Skeletal muscle satellite cell (primary cell): ENCODE data around the gene ABCC9.
A peak's percentile ranks its signal among the peaks of the same experiment; 100 is the strongest.
"Not testable (repeated sequence)": the region's sequence is repeated elsewhere in the genome, so short reads cannot be mapped to it uniquely, and the experiment has no call there.

ENCODE experiments used
- H3K27me3 ChIP-seq: 2 replicates; pipeline ENCODE4 v1.7.0; 2013; ENCODE audit warnings: low read length; ENCODE audit not compliant: control insufficient read depth, insufficient read depth
- H3K36me3 ChIP-seq: 2 replicates; pipeline ENCODE4 v1.7.0; 2013; ENCODE audit warnings: mild to moderate bottlenecking, control low read depth, low read length; ENCODE audit not compliant: insufficient read depth
- H3K4me1 ChIP-seq: 2 replicates; pipeline ENCODE4 v1.7.0; 2013; ENCODE audit warnings: low read length; ENCODE audit not compliant: control insufficient read depth, insufficient read depth
- H3K4me2 ChIP-seq: 2 replicates; pipeline ENCODE4 v1.7.0; 2013; ENCODE audit warnings: mild to moderate bottlenecking, low read length
- H3K4me3 ChIP-seq: 2 replicates; pipeline ENCODE4 v1.7.0; 2013; ENCODE audit warnings: low read length
- H3K9ac ChIP-seq: 2 replicates; pipeline ENCODE4 v1.7.0; 2013; ENCODE audit warnings: mild to moderate bottlenecking, low read depth, low read length, moderate library complexity
- H3K9me3 ChIP-seq: replicated peaks from 2 replicates; pipeline ENCODE4 v1.7.0; 2013; ENCODE audit warnings: mild to moderate bottlenecking, control low read depth, low read length

The ABCC9 gene

DNA sequence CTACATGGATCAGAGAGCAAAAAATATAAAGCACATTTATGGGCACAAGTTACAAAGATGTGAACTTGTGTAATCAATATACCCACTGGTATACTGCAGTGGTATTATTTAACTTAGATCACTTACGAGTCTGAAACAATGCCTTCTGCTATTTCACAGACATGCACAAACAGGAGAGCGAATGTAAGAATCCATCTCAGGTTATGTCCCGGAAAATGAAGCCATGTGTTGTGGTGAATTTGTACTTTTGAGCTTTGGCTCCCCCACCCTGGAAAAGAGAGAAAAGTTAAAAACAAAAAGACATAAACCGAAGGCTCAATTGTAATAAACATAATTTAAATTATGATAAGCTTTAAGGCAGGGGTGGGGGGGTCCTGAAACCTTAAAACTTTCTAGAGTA is 7.6 kb downstream of the ABCC9 start:
- H3K4me2 ChIP-seq = peak overlapping the region; percentile 51
- H3K27me3 ChIP-seq = no peaks in the 10 kb centered on the region
- no peak overlapping the region for H3K4me3 ChIP-seq
- peaks cover 5% of the 10 kb centered on the region for H3K36me3 ChIP-seq
- H3K9me3 ChIP-seq = no peaks in the 10 kb centered on the region
- H3K9ac ChIP-seq = peak overlapping the region; percentile 51
- peaks cover 19% of the 10 kb centered on the region for H3K4me1 ChIP-seq

DNA sequence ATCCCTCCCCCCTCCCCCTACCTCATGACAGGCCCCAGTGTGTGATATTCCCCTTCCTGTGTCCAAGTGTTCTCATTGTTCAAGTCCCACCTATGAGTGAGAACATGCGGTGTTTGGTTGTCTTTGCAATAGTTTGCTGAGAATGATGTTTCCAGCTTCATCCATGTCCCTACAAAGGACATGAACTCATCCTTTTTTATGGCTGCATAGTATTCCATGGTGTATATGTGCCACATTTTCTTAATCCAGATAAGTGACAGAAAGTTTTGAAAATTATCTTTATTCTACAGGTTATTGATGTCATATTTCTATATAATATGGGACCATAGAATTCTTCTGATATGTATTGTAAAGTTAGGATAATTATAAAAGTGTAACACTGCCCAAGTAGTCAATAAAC is 11.3 kb downstream of the ABCC9 start:
- H3K27me3 ChIP-seq, H3K4me2 ChIP-seq, H3K9me3 ChIP-seq, H3K36me3 ChIP-seq, H3K4me3 ChIP-seq, H3K9ac ChIP-seq: not testable (repeated sequence)
- peaks cover 17% of the 10 kb centered on the region for H3K4me1 ChIP-seq

DNA sequence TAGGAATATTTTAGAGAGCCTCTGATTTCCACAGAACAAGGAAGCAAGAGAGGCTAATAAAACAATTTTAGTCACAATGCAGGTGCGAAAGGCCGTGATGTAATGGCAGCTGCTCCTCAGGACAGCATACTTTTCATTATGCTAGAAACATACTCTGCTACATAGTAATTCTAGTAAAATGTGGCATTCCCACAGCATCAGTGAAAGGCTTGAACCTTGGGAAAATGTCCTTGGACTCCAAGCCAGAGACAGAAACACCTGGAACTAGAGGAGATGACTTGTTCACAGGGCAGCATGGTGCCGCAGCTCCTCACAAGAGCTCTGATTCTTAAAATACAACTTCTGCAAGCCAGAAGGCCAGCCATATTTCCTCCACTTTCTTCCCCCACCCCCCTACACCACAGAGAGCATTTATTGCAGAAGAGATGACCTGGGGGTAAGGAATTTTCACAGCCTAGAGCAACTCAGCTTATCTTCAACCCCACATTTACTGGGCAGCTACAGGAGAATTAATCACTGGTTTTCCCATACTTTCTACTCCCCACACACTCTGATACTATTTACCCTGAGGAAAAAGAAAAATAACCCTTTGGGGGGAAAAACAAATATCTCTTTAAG is 15.8 kb downstream of the ABCC9 start:
- Histone ChIP-seq H3K36me3 (no peaks in the 10 kb centered on the region), H3K9ac (no peak overlapping the region), H3K27me3 (no peaks in the 10 kb centered on the region)

DNA sequence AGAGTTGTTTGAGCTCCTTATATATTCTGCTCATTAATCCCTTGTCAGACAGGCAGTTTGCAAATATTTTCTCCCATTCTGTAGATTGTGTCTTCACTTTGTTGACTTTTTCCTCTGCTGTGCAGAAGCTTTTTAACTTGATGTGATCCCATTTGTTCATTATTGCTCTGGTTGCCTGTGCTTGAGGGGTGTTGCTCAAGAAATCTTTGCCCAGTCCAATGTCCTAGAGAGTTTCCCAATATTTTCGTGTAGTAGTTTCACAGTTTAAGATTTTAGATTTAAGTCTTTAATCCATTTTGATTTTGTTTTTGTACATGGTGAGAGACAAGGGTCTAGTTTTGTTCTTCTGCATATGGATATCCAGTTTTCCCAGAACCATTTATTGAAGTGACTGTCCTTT is 19.8 kb downstream of the ABCC9 start:
- Histone ChIP-seq H3K9me3 (no peaks in the 10 kb centered on the region), H3K4me1 (no peaks in the 10 kb centered on the region), H3K36me3 (no peaks in the 10 kb centered on the region), H3K27me3 (no peaks in the 10 kb centered on the region), H3K4me3 (no peak overlapping the region), H3K4me2 (no peak overlapping the region), H3K9ac (no peak overlapping the region)

More for the DNA sequence above, 15.8 kb downstream of the ABCC9 start:
- no peak overlapping the region for H3K4me2 ChIP-seq
- H3K9me3 ChIP-seq = no peaks in the 10 kb centered on the region
- no peak overlapping the region for H3K4me3 ChIP-seq
- H3K4me1 ChIP-seq = no peaks in the 10 kb centered on the region

DNA sequence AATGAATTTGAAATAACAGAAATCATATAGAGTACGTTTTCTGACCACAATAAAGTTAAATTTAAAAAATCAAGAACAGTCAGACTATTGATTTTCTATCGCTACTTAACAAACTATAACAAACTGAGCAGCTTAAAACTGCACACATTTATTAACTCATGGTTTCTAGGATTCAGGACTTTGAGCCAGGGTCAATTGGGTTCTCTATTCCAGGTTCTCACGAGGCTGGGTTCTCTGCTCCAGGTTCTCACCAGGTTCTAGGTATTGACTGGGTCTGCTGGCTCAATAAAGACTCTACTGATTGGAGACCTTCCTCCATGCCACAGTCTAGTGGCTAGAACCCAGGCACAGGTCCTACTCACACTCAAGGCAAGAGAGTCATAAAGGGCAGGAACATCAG is 22.8 kb downstream of the ABCC9 start:
- Histone ChIP-seq H3K4me3 (no peak overlapping the region), H3K9ac (no peak overlapping the region), H3K36me3 (no peaks in the 10 kb centered on the region), H3K9me3 (no peaks in the 10 kb centered on the region), H3K4me1 (peaks cover 9% of the 10 kb centered on the region), H3K4me2 (no peak overlapping the region), H3K27me3 (no peaks in the 10 kb centered on the region)

DNA sequence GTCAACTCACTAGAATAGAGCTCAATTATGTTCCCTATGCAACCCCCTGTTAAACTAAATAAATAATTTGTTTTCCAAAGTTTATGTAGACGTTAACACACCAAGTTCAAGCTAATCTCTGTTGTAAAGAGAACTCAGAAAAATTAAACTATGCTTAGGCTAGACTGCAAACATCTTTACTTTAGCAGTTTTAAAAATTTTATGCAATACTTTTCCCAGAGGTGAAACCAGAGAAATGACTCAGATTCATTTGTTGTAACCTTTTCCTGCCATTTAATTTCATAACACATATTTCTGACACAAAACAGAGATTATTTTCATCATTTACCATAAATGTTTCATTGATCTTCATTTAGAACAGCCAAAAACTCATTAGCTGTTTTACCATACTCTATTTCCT is 27.4 kb downstream of the ABCC9 start:
- peak overlapping the region; percentile 13 for H3K4me2 ChIP-seq

DNA sequence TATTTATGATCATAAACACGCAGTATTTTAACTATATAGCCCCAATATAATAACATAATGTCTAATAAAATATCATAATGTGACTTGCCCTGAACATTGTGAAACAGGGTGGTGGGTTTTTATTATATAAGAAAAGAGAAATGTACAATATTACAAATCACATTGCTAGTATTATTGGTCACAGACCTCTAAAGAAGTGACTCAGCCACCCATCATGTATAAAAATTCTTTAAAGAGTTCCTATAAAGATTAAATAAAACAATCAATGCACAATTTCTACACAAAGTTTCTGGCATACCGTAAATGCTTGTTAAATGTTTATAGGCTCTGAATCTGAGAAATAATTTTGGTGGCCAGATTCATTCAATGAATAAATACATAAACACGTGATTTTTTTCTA is 28.9 kb downstream of the ABCC9 start:
- Histone ChIP-seq H3K27me3 (no peaks in the 10 kb centered on the region), H3K36me3 (no peaks in the 10 kb centered on the region), H3K9me3 (no peaks in the 10 kb centered on the region), H3K9ac (peak overlapping the region; percentile 54), H3K4me2 (peak overlapping the region; percentile 57), H3K4me1 (peaks cover 35% of the 10 kb centered on the region), H3K4me3 (no peak overlapping the region)

More for the DNA sequence above, 27.4 kb downstream of the ABCC9 start:
- no peaks in the 10 kb centered on the region for H3K27me3 ChIP-seq
- H3K4me3 ChIP-seq = no peak overlapping the region
- H3K9ac ChIP-seq = no peak overlapping the region
- no peaks in the 10 kb centered on the region for H3K9me3 ChIP-seq
- H3K36me3 ChIP-seq = no peaks in the 10 kb centered on the region
- H3K4me1 ChIP-seq = peaks cover 28% of the 10 kb centered on the region

DNA sequence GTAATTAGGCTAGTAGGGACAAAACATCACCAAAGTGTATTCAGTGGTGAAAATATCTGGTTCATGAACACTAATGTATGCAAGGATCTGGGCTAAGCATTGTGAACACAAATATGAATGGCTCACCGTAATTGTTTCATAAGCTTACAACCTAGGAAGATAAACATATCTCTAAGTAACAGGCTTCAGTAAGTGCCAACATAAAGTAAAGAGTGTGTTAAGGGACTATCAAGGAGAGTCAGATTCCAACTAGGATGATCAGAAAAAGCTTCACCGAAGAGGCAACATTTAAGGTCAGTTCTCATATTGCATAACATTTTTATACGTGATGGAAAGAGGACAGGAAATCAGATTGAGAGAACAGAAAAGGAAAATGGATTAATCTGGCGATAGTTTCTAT is 29.4 kb downstream of the ABCC9 start:
- peak overlapping the region; percentile 57 for H3K4me2 ChIP-seq
- peak overlapping the region; percentile 54 for H3K9ac ChIP-seq
- no peaks in the 10 kb centered on the region for H3K9me3 ChIP-seq
- H3K27me3 ChIP-seq = no peaks in the 10 kb centered on the region
- H3K4me3 ChIP-seq = peak overlapping the region; percentile 9
- H3K36me3 ChIP-seq = no peaks in the 10 kb centered on the region
- peaks cover 40% of the 10 kb centered on the region for H3K4me1 ChIP-seq

DNA sequence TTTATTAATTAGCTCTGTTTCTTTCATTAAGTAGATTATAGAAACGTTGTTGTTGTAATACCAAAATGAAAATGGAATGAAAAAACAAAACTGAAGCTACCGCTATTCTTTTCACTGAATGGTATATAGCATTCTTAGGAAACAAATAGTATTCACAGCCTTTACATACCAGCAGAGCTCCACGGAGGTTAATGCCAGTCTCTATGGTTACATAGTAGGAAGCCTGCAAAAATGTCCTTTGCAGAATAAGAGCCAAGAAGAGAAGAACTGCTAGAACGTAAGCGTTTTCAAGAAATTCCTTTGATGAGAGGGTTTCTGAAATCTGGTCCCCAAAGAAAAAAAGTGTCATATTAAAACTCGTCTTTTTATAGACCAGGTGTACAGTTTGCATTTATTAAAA is 30.6 kb downstream of the ABCC9 start:
- H3K9me3 ChIP-seq = no peaks in the 10 kb centered on the region
- H3K4me1 ChIP-seq = peaks cover 50% of the 10 kb centered on the region
- H3K36me3 ChIP-seq = no peaks in the 10 kb centered on the region
- no peaks in the 10 kb centered on the region for H3K27me3 ChIP-seq
- no peak overlapping the region for H3K4me2 ChIP-seq
- H3K4me3 ChIP-seq = no peak overlapping the region
- H3K9ac ChIP-seq = no peak overlapping the region

DNA sequence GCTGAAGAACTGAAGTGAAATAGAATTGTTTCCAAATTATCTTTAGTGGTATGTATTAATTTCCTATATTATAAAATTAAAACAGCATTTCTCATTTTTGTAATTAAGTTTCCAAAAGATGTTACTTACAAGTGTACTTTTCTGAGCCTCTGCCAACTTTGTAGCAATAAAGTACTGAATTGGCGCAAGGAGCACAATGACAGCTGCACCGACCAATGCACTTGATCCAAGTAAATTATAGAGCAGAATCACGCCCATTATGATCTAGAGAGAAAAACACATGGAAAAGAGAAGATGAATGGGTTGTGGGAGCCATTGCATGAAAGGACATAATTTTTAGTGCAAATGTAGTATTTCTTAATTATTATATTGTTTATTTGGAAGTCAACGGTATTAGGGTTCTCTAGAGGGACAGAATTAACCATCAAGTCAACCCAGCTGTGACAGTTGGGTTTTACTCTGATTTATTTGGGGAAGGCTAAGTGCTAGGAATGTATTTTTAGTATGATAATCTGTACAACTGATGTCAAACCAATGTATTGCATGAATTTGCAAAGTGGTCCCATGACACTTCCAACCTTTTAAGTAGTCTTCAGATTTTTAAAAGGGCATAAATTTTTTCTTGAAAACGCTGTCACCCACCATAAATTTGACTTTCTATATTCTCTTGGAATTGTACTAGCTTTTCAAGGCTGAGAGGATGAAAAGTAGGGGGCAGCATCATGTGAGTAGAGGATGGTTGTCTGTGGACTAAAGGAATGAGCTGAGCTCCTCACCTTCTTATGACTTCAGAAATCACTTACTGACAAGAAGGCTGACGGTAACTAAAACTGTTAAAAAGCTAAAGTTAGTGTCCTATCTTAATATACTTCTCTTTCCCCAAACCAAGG is 33.0 kb downstream of the ABCC9 start:
- Histone ChIP-seq H3K4me2 (no peak overlapping the region), H3K4me3 (no peak overlapping the region), H3K36me3 (no peaks in the 10 kb centered on the region), H3K27me3 (no peaks in the 10 kb centered on the region), H3K4me1 (peaks cover 38% of the 10 kb centered on the region), H3K9ac (no peak overlapping the region), H3K9me3 (no peaks in the 10 kb centered on the region)

DNA sequence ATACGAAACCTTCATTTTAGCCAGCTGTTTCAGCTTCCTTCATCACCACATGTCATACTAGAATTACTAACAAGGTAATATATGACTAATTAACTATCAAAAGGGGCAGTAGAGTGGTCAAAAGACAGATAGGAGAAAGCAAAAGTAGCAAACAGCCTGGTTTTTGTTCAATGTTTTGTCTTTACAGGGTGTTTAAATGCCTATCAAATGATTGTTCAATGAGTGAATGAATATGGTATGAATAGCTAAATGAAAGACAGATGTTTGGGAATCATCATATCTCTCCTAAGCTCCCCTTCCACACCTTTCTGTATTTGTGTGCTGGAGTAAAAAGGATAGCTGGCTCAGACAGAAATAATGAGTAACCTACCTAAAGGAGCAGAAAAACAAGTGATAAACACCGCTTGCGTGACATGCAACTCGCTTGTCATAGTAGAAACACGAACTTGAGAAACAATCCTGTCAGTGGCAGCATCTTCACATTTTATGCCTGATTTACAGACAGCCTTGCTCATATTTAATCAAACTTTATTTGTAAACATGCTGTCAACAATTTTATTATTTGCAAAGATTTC is 34.2 kb downstream of the ABCC9 start:
- H3K4me3 ChIP-seq = peak overlapping the region; percentile 20
- H3K9ac ChIP-seq = peak overlapping the region; percentile 22
- H3K4me2 ChIP-seq = peak overlapping the region; percentile 71
- H3K36me3 ChIP-seq = no peaks in the 10 kb centered on the region
- peaks cover 30% of the 10 kb centered on the region for H3K4me1 ChIP-seq
- no peaks in the 10 kb centered on the region for H3K27me3 ChIP-seq
- H3K9me3 ChIP-seq = no peaks in the 10 kb centered on the region
